Endothelial cell of umbilical vein (primary cell): ENCODE measurements around the gene CIRBP.

ENCODE experiments used
- CTCF ChIP-seq, 2 donors: IDR thresholded peaks; 1 replicate in 1 of 2; 2 replicates in 1 of 2; pipeline ENCODE4 v1.5.1; 2011; ENCODE audit warnings: low read length in 2 of 2, mild to moderate bottlenecking in 2 of 2, moderate library complexity in 2 of 2, control low read depth in 1 of 2, inconsistent platforms in 1 of 2, low read depth in 1 of 2; ENCODE audit not compliant: insufficient read depth in 1 of 2; ENCODE audit errors: extremely low read depth in 1 of 2
- EZH2 ChIP-seq: IDR thresholded peaks from 2 replicates; pipeline ENCODE4 v1.6.1; 2012; ENCODE audit warnings: borderline replicate concordance, low read depth, mild to moderate bottlenecking, moderate library complexity, low read length, inconsistent platforms; ENCODE audit not compliant: severe bottlenecking
- FOS ChIP-seq: IDR thresholded peaks from 2 replicates; pipeline ENCODE4 v1.6.1; 2011; ENCODE audit warnings: mild to moderate bottlenecking, low read length, moderate library complexity, borderline replicate concordance; ENCODE audit not compliant: insufficient read depth
- JUN ChIP-seq: IDR thresholded peaks from 2 replicates; pipeline ENCODE4 v1.6.1; 2011; ENCODE audit warnings: borderline replicate concordance, low read depth; ENCODE audit not compliant: insufficient read length, insufficient read depth
- MAX ChIP-seq: IDR thresholded peaks from 2 replicates; pipeline ENCODE4 v1.6.1; 2011; ENCODE audit not compliant: insufficient read depth, insufficient read length
- MYC ChIP-seq: IDR thresholded peaks from one replicate; pipeline ENCODE4 v1.6.1; 2011; ENCODE audit warnings: mild to moderate bottlenecking, low read depth, low read length
- POLR2A ChIP-seq: IDR thresholded peaks from 2 replicates; pipeline ENCODE4 v1.6.1; 2012; ENCODE audit warnings: low read depth, mild to moderate bottlenecking, control low read depth, low read length
- POLR2AphosphoS5 ChIP-seq: IDR thresholded peaks from 2 replicates; pipeline ENCODE4 v1.6.1; 2012; ENCODE audit warnings: low read depth, mild to moderate bottlenecking, control low read depth, low read length, moderate library complexity; ENCODE audit not compliant: insufficient read depth

GRCh38 chr19:1270854-1271527, 1.9 kb downstream of the CIRBP start:
- TF ChIP-seq CTCF (IDR thresholded peaks at IDR 0.05; ENCODE audit: extremely low read depth in 1 of 2, insufficient read depth in 1 of 2, low read depth in 1 of 2, low read length in 2 of 2) (no peak), JUN (no peak), MYC (no peak), POLR2A (no peak), FOS (no peak), POLR2AphosphoS5 (no peak), EZH2 (no peak), MAX (no peak)
